EL (cell line): ENCODE results near the gene S1PR5.
A peak's percentile ranks its signal among the peaks of the same experiment; 100 is the strongest.
"Not testable (repeated sequence)": the region's sequence is repeated elsewhere in the genome, so short reads cannot be mapped to it uniquely, and the experiment has no call there.

Source experiments
- DNase-seq: peaks from one replicate; pipeline ENCODE4 v3.0.0-alpha.2; 2016

Gene S1PR5

GRCh38 chr19:10517361-10517759, at the start of gene S1PR5:
Gene S1PR5 (minus strand): TSS chr19:10517447. CDS start chr19:10515011, 2,436 bp downstream.
- peak; percentile 38 for DNase-seq

- no peak for DNase-seq
Observed at GRCh38 chr19:10566658-10567410, 49.6 kb upstream of the S1PR5 start.

- DNase-seq: no peak
Observed at GRCh38 chr19:10566408-10566657, 49.1 kb upstream of the S1PR5 start.

- peak; percentile 98 for DNase-seq
Observed at GRCh38 chr19:10565567-10566407, 48.5 kb upstream of the S1PR5 start, which contains the start of gene KRI1. Gene KRI1 (minus strand): TSS chr19:10566010. CDS start chr19:10565999, 11 bp downstream.

- peak; percentile 56 for DNase-seq
Observed at GRCh38 chr19:10565028-10565566, 47.9 kb upstream of the S1PR5 start.

- DNase-seq: no peak
Observed at GRCh38 chr19:10562609-10563008, 45.4 kb upstream of the S1PR5 start.

GRCh38 chr19:10560154-10560553, 42.9 kb upstream of the S1PR5 start:
- no peak for DNase-seq

- DNase-seq: no peak
Observed at GRCh38 chr19:10557603-10558197, 40.5 kb upstream of the S1PR5 start.

- no peak for DNase-seq
Observed at GRCh38 chr19:10555610-10555973, 38.3 kb upstream of the S1PR5 start.

- no peak for DNase-seq
Observed at GRCh38 chr19:10554760-10555609, 37.7 kb upstream of the S1PR5 start.

GRCh38 chr19:10553943-10554381, 36.7 kb upstream of the S1PR5 start:
- DNase-seq: no peak

- no peak for DNase-seq
Observed at GRCh38 chr19:10553087-10553667, 35.9 kb upstream of the S1PR5 start.

GRCh38 chr19:10552510-10553053, 35.3 kb upstream of the S1PR5 start:
- DNase-seq: no peak

- DNase-seq: peak; percentile 47
Observed at GRCh38 chr19:10551698-10552301, 34.6 kb upstream of the S1PR5 start.

GRCh38 chr19:10551006-10551405, 33.8 kb upstream of the S1PR5 start:
- not testable (repeated sequence) for DNase-seq

GRCh38 chr19:10550336-10550735, 33.1 kb upstream of the S1PR5 start:
- DNase-seq: no peak

GRCh38 chr19:10549733-10550132, 32.5 kb upstream of the S1PR5 start:
- no peak for DNase-seq

- no peak for DNase-seq
Observed at GRCh38 chr19:10548746-10549276, 31.6 kb upstream of the S1PR5 start.

GRCh38 chr19:10546817-10547216, 29.6 kb upstream of the S1PR5 start:
- DNase-seq: no peak

GRCh38 chr19:10544753-10545251, 27.6 kb upstream of the S1PR5 start:
- no peak for DNase-seq

GRCh38 chr19:10544242-10544752, 27.1 kb upstream of the S1PR5 start:
- no peak for DNase-seq
